ENCODE results near the gene SRCIN1.
"Not testable (repeated sequence)": the region's sequence is repeated elsewhere in the genome, so short reads cannot be mapped to it uniquely, and the experiment has no call there.

SRCIN1 gene, protein sequence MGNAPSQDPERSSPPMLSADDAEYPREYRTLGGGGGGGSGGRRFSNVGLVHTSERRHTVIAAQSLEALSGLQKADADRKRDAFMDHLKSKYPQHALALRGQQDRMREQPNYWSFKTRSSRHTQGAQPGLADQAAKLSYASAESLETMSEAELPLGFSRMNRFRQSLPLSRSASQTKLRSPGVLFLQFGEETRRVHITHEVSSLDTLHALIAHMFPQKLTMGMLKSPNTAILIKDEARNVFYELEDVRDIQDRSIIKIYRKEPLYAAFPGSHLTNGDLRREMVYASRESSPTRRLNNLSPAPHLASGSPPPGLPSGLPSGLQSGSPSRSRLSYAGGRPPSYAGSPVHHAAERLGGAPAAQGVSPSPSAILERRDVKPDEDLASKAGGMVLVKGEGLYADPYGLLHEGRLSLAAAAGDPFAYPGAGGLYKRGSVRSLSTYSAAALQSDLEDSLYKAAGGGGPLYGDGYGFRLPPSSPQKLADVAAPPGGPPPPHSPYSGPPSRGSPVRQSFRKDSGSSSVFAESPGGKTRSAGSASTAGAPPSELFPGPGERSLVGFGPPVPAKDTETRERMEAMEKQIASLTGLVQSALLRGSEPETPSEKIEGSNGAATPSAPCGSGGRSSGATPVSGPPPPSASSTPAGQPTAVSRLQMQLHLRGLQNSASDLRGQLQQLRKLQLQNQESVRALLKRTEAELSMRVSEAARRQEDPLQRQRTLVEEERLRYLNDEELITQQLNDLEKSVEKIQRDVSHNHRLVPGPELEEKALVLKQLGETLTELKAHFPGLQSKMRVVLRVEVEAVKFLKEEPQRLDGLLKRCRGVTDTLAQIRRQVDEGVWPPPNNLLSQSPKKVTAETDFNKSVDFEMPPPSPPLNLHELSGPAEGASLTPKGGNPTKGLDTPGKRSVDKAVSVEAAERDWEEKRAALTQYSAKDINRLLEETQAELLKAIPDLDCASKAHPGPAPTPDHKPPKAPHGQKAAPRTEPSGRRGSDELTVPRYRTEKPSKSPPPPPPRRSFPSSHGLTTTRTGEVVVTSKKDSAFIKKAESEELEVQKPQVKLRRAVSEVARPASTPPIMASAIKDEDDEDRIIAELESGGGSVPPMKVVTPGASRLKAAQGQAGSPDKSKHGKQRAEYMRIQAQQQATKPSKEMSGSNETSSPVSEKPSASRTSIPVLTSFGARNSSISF

DNA sequence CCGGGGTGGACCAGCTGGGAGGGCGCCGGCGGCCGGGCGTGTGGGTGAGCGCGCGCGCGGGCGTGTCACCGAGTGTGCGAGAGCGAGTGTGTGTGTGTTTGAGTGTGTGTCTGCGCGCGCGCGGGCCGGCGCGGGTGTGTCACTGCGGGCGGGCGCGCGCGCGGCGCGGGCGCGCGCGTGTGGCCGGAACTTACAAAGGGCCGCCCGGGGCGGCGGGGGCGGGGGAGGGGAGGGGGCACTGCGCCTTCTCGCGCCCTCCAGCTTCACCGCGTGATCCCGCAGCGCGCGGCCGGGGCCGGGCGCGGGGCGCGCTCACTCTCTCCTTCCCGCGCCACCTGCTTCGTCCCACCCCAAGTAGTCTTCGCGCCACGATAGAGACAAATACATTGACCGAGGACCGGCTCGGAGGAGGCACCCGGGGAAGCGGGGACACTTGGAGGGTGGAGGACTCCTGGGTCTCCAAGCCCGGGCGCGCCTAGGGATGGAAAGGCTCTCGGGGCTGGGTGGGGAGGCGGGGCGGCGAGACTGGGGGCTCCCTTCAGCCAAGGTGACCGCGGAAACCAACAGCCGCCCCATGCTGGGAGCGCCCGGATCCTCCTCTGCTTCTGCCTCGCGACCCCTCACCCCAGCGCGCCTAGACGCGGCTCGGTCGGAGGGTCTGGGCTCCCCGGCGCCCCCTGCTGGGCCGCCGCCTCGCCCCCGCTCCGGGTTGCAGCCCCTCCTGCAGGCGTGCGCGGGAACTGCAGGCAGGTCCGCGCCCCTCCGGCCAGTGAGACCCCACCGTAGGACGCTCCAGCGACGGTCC, at the start of gene SRCIN1:
Gene SRCIN1, minus strand, starts transcription at position 112 of the 805 bp plus-strand sequence. CDS start 247 bp downstream, outside the sequence.
- in situ Hi-C loops (cut with HindIII; ENCODE audit: low sequenced_read_pairs) = no loop called here

DNA sequence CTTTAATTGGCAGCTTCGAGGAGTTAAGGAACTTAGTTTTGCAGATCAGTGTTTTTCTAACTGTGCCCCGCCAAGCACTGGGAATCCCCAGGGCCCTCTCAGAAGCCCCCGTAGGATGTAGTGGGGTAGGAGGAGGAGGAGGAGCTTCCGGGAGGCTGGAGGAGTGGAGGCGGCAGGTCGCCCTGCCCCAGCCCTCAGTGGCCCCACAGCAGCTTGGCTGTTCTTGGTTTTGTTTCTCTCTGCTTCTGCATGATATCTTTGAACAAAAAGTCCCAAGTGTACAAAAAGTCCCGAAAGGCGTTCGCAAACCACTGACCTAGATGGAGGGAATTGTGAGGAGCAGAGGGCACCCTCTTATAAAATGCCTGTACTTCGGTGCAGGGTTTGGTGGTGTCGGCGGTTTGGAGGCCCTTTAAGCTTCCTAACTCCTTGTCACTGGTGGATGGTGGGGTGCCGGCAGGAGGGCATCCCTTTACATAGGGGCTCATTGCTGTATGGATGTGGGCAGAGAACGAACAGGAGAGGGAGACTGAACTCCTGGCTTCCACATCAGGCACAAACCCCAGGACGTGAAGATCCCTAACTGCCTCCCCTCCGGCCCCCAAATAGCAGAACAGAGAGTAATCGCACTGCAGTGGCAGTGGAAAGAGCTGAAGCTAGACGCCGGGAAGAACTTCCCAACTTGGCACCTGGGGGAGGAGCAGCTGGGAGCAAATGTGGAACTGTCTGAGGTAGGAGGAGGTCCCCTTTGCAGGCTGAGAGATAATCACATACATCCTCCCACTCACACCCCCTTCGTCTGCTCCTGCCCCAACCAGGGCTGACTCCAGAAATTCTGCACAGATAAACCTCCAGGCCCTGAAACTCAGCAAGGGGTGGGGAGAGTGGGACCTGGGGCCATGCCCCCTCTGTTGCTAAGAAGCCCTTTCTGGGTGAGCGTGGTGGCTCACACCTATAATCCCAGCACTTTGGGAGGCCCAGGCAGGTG, 49.0 kb upstream of the SRCIN1 start:
- in situ Hi-C loops (cut with HindIII; ENCODE audit: low sequenced_read_pairs) = no loop called here

DNA sequence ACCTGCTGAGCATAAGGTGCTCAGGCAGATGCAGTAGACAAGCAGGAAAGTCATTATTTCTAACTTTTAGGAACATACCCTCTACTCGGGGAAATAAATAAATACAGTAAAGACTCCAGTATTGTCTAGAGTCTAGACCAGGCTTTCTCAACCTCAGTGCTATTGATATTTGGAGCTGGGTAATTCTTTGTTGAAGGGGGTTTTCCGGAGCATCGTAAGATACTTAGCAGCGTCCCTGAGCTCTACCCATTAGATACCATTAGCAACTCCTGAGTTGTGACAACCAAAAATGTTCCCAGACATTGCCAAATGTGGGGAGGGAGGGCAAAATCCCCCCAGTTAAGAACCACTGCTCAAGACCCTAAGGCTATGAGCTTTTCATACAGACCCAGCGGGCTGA, 47.9 kb upstream of the SRCIN1 start:
- in situ Hi-C loops (cut with HindIII; ENCODE audit: low sequenced_read_pairs) = no loop called here

DNA sequence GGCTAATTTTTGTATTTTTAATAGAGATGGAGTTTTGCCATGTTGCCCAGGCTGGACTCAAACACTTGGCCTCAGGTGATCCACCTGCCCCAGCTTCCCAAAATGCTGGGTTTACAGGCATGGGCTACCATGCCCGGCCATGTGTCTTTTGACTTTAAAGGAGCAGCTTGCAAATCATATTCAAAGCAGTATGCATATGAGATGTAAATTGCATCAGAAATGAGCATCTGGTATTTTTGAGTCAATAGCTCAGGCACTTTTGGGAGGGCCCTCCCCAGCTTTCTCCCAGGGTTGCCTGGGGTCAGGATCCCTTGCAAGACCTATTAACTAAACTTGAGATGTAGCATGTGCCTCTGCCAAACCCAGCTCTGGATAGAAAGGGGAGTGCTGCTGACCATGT, 47.5 kb upstream of the SRCIN1 start:
- in situ Hi-C loops (cut with HindIII; ENCODE audit: low sequenced_read_pairs) = no loop called here

DNA sequence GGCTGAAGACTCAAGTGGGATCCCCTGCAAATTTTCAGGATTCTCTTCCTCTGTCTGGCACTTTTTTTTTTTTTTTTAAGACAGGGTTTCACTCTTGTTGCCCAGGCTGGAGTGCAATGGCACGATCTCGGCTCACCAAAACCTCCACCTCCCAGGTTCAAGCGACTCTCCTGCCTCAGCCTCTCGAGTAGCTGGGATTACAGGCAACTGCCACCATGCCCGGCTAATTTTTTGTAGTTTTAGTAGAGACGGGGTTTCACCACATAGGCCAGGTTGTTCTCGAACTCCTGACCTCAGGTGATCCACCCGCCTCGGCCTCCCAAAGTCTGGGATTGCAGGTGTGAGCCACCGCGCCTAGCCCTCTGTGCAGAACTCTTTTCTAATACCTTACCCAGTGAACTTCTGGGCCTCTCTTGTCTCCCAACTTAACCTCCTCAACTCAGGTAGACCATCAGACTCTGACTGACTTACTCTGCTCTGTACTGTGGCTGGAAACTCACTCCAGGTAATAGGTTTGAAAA, 45.0 kb upstream of the SRCIN1 start:
- in situ Hi-C loops (cut with HindIII; ENCODE audit: low sequenced_read_pairs) = not testable (repeated sequence)

DNA sequence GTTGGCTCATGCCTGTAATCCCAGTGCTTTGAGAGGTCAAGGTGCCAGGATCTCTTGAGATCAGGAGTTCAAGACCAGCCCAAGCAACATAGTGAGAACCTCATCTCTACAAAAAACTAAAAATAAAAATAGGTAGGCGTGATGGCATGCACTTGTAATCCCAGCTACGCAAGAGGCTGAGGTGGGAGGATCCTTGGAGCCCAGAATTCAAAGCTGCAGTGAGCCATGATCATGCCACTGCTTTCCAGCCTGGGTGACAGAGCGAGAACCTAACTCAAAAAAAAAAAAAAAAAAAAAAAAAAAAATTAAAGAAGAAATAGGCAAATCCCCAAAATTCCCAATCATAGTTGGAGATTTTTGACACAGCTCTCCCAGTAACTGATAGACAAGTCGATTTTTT, 32.2 kb upstream of the SRCIN1 start:
- in situ Hi-C loops (cut with HindIII; ENCODE audit: low sequenced_read_pairs) = no loop called here

DNA sequence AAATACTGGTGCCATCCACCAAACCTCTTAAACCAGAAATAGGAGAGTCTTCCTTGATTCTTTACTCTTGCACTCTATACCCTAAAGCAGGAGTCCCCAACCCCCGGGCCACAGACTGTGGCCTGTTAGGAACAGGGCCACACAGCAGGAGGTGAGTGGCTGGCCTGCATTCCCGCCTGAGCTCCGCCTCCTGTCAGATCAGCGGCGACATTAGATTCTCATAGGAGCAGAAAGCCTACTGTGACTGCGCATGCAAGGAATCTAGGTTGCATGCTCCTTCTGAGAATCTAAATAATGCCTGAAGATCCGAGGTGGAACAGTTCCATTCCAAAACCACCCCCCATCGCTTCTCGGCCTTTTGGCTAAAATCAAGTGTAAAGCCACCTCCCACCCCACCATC, 30.3 kb upstream of the SRCIN1 start:
- in situ Hi-C loops (cut with HindIII; ENCODE audit: low sequenced_read_pairs) = no loop called here

DNA sequence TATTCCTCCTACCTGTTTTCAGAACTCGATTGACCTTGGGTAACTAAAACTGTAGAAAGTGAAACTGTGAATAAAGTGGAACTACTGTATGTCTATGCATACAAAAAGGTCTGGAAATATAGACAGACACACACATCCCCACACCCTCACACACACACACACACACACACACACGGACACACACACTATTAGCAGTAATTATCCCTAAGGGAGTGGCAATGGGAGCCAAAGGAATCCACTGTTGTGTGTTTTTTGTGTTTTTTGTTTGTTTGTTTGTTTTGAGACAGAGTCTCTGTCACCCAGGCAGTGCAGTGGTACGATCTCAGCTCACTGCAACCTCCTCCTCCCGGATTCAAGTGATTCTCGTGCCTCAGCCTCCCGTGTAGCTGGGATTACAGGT, 26.6 kb upstream of the SRCIN1 start:
- in situ Hi-C loops (cut with HindIII; ENCODE audit: low sequenced_read_pairs) = no loop called here

DNA sequence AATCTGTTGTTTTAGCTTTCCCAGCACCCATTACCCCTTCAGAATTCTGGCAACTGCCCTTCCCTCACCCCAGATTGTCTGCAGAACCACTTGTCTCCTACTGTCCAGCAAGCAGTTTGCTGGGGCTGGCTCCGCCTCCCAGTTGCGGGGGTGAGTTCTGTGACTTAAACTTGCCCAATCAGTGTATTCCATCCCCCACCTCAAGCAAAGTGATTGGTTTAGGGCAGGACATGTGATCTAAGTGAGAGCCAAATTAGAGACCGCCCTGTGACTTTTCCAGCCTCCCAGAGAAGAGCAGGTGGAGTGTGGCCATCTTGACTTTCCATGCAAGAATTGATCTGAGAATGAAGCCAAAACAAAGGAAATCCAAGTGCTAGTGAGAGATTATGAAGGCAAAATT, 22.7 kb upstream of the SRCIN1 start:
- in situ Hi-C loops (cut with HindIII; ENCODE audit: low sequenced_read_pairs) = no loop called here

DNA sequence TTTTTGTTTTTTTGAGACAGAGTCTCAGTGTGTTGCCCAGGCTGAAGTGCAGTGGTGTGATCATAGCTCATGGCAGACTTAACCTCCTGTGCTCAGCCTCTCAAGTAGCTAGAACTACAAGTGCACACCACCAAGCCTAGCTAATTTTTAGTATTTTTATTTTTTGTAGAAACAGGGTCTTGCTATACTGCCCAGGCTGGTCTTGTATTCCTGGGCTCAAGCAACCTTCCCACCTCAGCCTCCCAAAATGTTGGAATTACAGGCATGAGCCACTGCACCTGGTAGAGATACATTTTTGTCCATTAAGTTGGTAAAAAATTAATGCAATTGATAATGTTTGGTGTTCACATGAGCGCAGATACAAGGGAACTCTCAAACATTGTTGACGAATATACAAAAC, 22.2 kb upstream of the SRCIN1 start:
- in situ Hi-C loops (cut with HindIII; ENCODE audit: low sequenced_read_pairs) = no loop called here

DNA sequence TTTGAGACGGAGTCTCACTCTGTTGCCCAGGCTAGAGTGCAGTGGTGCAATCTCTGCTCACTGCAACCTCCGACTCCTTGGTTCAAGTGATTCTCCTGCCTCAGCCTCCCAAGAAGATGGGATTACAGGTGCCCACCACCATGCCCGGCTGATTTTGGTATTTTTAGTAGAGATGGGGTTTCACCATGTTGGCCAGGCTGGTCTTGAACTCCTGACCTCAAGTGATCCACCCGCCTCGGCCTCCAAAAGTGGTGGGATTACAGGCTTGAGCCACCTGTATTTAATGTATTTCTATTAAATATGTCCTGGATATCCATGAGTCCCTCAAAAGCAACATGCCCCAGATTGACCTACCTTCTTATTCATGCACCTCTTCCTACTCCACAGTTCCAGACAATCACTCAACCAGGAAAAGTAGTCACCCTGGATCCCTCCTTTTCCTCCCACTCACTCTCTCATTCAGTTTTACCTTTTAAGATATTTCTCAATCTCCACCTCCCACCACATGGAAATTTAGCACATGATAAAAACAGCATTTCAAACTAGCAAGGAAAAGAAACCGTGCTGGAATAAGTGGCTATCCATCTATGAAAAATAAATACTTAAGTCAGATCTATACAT, 21.0 kb upstream of the SRCIN1 start:
- in situ Hi-C loops (cut with HindIII; ENCODE audit: low sequenced_read_pairs) = not testable (repeated sequence)

DNA sequence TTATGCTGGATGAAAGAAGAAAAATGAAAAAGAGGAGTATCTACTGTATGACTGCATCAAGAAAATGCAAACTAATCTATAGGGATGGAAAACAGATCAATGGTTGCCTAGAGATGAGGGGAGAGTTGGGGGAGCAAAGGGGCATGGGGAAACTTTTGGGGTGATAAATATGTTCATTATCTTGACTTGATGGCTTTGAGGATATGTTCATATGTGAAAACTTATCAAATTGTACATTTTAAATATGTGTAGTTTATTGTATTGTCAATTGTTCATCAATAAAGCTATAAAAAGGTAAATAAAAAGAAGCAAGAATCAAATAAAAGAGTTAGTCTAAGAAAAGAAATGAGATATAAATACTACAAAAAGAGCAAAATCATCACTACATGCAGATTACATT, 19.7 kb upstream of the SRCIN1 start:
- in situ Hi-C loops (cut with HindIII; ENCODE audit: low sequenced_read_pairs) = no loop called here

DNA sequence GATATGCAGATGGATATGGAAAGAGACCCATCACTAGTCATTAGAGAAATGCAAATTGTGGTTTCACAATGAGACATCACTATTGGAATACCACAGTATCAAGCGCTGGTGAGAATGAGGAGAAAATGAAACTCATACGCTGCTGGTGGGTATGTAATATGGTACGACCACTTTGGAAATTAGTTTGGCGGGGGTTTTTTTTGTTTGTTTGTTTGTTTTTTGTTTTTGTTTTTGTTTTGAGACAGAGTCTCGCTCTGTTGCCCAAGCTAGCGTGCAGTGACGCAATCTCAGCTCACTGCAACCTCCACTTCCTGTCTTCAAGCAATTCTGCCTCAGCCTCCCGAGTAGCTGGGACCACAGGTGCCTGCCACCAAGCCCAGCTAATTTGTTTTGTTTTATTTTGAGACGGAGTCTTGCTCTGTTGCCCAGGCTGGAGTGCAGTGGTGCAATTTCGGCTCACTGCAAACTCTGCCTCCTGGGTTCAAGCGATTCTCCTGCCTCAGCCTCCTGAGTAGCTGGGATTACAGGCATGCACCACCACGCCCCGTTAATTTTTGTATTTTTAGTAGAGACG, 19.1 kb upstream of the SRCIN1 start:
- in situ Hi-C loops (cut with HindIII; ENCODE audit: low sequenced_read_pairs) = not testable (repeated sequence)

DNA sequence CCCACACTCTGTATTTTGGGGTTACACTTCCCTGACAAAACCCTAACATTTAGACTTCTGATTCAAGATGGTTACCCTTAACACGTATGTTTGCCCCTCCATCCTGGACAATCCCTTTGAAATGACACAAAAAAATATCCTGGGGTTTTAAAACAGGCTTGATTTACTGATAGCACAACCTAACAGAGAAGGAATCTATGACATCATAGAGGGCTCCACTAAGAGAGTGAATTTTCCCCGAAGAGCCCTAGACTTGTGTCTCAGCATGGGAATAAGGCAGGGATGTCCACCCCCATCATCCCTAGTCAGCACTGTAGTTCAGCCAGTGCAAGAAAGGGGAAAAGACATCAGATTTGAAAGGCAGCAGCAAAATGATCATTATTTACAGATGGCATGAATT, 15.8 kb upstream of the SRCIN1 start:
- in situ Hi-C loops (cut with HindIII; ENCODE audit: low sequenced_read_pairs) = no loop called here

DNA sequence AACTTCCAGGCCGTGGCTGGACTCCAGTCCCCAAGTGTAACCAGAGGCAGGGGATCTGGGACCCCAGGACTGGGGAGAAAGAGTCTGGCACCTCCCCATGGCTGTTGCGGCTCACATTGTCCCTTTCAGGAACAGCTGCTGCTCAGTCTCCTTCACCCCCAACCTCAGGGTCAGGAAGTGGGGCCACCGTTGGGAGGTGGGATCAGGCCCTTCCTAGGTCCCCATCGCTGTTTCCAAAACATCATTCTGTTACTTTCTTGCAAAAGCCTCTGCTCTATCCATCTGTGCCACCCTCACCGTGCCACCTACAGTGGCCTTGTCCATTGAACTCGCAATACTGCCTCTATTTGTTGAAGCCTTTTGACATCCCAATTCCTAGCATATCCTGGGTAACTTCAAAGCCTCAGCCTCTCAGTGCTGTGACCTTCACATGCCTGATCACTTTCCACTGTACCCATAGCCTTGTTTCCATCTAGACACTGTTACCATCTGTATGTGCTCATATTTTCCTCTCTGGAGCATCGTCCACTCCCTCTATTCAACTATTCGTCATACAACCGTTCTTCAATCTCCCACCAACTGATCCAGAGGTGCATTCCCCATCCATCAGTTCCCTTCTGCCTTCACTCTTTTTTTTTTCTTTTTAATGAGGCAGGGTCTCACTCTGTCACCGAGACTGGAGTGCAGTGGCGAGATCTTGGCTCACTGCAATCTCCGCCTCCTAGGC, 15.0 kb upstream of the SRCIN1 start:
- in situ Hi-C loops (cut with HindIII; ENCODE audit: low sequenced_read_pairs) = no loop called here

DNA sequence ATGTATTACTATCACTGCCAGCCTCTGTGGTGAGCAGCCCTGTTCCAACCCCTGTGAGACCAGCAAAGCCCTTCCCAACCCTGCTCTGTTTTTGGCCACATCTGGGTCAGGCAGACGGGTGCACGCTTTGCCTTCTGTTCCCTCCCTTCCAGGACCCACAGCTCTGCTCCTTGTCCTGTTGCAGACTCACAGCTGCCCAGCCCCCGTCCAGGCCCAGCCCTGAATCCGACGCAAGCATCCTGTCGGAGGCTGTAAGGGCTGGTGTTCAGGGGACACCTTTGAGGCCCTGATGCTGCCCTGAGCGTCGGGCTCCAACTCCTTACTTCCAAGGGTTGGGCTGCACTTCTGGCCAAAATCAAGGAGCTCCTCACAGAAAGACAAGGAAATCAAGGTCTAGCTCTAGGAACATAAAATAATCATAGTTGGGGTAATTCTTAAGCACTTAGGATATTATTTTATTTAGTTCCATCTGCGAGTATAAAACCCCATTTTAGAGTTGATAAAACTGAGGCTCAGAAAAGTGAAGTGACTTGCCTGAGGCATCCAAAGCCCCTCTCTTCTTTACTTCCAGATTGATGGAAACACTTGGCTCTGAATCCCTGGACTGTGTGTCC, 14.3 kb upstream of the SRCIN1 start:
- in situ Hi-C loops (cut with HindIII; ENCODE audit: low sequenced_read_pairs) = no loop called here

DNA sequence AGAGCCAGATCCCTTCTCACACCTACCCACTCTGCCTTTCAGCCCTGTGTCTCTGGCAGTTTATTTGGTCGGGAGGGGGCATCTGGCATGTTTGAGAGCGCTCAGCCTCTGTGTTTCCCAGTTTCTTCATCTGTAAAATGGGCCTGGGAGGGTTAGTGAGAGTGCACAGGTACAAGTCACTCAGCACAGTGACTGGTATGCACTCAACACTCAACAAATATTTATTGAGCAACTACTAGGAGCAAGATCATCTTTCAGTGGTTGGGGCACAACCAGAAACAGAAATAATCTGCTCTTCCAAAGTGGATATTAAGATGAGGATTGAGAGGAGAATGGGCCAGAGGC, 13.7 kb upstream of the SRCIN1 start:
- in situ Hi-C loops (cut with HindIII; ENCODE audit: low sequenced_read_pairs) = no loop called here
